Brain microvascular endothelial cell (primary cell): Measurements from ENCODE around the gene AOC2.
"Not testable (repeated sequence)": the region's sequence is repeated elsewhere in the genome, so short reads cannot be mapped to it uniquely, and the experiment has no call there.

Experiments used
- DNase-seq: peaks from one replicate; pipeline ENCODE4 v3.0.0-alpha.2; 2020
- H3K27ac ChIP-seq: fragments of 250-450 bp; sonication (Bioruptor Pico); 2 replicates; pipeline ENCODE4 v1.5.1; 2020; ENCODE audit warnings: mild to moderate bottlenecking, moderate library complexity
- H3K27me3 ChIP-seq: fragments of 250-450 bp; sonication (Bioruptor Pico); replicated peaks from 2 replicates; pipeline ENCODE4 v1.5.1; 2020; ENCODE audit warnings: mild to moderate bottlenecking
- H3K36me3 ChIP-seq: fragments of 250-450 bp; sonication (Bioruptor Pico); replicated peaks from 2 replicates; pipeline ENCODE4 v1.5.1; 2020; ENCODE audit warnings: mild to moderate bottlenecking
- H3K4me3 ChIP-seq: 2 replicates; pipeline ENCODE4 v1.5.1; 2011; ENCODE audit warnings: low read depth, mild to moderate bottlenecking, control low read depth, low read length, moderate library complexity
- in situ Hi-C: cut with HindIII; loops from 2 replicates; pipeline ENCODE4 v1.10.0; 2017; ENCODE audit warnings: low sequenced_read_pairs, low pct_ligation_motif_present
- TF ChIP-seq, protein P1 (sequence below): IDR thresholded peaks from 2 replicates; pipeline ENCODE4 v1.5.1; 2011; ENCODE audit warnings: low read depth, mild to moderate bottlenecking, moderate library complexity, low read length, control low read depth, inconsistent platforms; ENCODE audit errors: missing control alignments

AOC2 gene

GRCh38 chr17:42893359-42893758, 49.0 kb downstream of the AOC2 start:
- H3K4me3 ChIP-seq = no peak overlapping the region
- in situ Hi-C loops = no loop called here

DNA sequence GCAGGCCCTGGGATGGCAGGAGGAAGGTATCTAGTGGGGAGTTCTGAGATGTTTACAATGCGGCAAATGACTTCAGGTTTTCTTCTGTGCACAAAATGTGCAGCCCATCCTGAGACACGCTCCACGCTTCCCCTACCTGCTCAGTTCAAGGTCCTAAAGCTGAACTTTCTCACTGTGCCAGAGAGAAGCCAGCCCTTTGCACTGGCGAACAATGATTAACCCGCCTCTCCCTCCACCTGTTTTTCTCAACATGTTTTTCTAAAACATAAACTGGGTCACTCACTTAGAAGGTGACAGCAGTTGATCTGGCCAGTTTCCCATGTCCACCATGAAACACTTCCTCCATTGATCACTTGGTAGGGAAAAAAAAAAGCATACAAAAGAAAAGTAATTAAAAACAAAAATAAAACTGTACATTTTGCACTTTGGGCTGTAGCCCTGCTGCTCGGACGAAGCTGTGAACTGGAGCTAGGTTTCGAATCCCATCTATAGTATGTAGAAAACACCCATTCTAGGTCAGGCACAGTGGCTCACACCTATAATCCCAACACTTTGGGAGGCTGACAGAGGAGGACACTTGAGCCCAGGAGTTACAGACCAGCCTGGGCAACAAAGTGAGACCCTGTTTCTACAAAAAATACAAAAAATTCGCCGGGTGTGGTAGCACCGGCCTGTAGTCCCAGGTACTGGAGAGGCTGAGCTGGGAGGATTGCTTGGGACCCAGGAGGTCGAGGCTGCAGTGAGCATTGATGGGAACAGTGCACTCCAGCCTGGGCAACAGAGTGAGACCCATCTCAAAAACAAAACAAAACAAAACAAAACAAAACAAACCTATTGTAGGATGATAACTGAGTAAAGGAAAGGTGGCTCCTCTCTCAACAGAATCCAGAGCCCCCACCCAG, 50.2 kb downstream of the AOC2 start:
- Histone ChIP-seq H3K4me3 (no peak overlapping the region), H3K27me3 (no peaks in the 10 kb centered on the region), H3K36me3 (no peaks in the 10 kb centered on the region), H3K27ac (no peak overlapping the region)
- in situ Hi-C loops = no loop called here
- DNase-seq = no peak
- TF ChIP-seq, protein P1, sequence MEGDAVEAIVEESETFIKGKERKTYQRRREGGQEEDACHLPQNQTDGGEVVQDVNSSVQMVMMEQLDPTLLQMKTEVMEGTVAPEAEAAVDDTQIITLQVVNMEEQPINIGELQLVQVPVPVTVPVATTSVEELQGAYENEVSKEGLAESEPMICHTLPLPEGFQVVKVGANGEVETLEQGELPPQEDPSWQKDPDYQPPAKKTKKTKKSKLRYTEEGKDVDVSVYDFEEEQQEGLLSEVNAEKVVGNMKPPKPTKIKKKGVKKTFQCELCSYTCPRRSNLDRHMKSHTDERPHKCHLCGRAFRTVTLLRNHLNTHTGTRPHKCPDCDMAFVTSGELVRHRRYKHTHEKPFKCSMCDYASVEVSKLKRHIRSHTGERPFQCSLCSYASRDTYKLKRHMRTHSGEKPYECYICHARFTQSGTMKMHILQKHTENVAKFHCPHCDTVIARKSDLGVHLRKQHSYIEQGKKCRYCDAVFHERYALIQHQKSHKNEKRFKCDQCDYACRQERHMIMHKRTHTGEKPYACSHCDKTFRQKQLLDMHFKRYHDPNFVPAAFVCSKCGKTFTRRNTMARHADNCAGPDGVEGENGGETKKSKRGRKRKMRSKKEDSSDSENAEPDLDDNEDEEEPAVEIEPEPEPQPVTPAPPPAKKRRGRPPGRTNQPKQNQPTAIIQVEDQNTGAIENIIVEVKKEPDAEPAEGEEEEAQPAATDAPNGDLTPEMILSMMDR = no peak

More at GRCh38 chr17:42893359-42893758, 49.0 kb downstream of the AOC2 start:
- no peaks in the 10 kb centered on the region for H3K27me3 ChIP-seq
- no peak overlapping the region for H3K27ac ChIP-seq
- TF ChIP-seq, protein P1 = no peak
- no peaks in the 10 kb centered on the region for H3K36me3 ChIP-seq
- DNase-seq = no peak

DNA sequence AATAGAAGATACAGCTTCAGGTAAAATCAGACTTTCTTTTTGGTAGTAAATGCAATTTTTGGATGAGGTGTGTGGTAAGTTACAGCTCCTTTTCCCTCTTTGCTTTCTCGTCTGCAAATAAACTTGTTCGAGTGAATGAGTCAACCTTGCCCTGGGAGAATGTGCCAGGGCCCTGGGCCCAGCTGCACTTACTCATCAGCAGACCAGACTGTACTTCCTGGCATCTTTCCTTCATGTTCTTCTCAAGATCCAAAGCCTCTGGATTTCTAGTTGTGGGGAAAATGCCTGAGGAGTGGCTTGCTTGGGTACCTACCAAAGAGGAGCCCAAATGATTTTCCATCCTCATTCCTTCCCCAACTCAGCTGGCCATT, 50.8 kb downstream of the AOC2 start:
- TF ChIP-seq, protein P1 = no peak
- H3K27ac ChIP-seq = no peak overlapping the region
- no peaks in the 10 kb centered on the region for H3K27me3 ChIP-seq
- H3K36me3 ChIP-seq = no peaks in the 10 kb centered on the region
- peak; percentile 56 for DNase-seq
- no peak overlapping the region for H3K4me3 ChIP-seq
- in situ Hi-C loops = no loop called here

DNA sequence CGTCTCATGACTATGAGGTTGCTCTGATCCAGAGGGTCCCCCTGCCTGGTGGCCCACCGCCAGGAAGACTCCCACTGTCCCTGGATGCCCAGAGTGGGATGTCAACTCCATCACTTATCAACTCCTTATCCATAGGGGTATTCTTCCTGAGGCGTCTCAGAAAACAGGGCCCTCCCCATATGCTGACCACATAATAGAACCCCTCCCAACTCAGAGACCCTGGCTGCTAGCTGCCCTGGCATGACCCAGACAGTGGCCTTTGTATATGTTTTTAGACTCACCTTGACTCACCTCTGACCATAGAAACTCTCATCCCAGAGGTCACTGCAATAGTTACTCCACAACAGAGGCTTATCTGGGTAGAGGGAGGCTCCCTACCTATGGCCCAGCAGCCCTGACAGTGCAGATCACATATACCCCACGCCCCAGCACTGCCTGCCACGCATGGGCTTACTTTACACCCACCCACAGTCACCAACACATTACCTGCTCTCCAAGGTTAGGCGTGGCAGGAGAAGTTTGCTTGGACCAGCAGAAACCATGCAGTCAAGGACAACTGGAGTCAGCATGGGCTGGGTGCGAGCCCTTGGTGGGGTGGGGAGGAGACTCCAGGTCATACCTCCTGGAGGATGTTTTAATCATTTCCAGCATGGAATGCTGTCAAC, 53.9 kb downstream of the AOC2 start:
- DNase-seq = no peak
- TF ChIP-seq, protein P1 = no peak
- in situ Hi-C loops = no loop called here
- no peaks in the 10 kb centered on the region for H3K27me3 ChIP-seq
- H3K36me3 ChIP-seq = no peaks in the 10 kb centered on the region
- no peak overlapping the region for H3K27ac ChIP-seq
- no peak overlapping the region for H3K4me3 ChIP-seq

- in situ Hi-C loops, H3K27ac ChIP-seq, H3K36me3 ChIP-seq, H3K4me3 ChIP-seq, DNase-seq, H3K27me3 ChIP-seq: not testable (repeated sequence)
Observed at GRCh38 chr17:42899981-42900380, 55.6 kb downstream of the AOC2 start.
